HG02943 (cell line): ENCODE data around the gene SLAMF6.

Source experiments
- ATAC-seq: cut with Tn5 transposase; IDR thresholded peaks from one replicate; pipeline ENCODE4 v1.9.1; 2021; ENCODE audit warnings: mild to moderate bottlenecking, low read depth, moderate library complexity; ENCODE audit not compliant: unreplicated experiment

SLAMF6 gene

DNA sequence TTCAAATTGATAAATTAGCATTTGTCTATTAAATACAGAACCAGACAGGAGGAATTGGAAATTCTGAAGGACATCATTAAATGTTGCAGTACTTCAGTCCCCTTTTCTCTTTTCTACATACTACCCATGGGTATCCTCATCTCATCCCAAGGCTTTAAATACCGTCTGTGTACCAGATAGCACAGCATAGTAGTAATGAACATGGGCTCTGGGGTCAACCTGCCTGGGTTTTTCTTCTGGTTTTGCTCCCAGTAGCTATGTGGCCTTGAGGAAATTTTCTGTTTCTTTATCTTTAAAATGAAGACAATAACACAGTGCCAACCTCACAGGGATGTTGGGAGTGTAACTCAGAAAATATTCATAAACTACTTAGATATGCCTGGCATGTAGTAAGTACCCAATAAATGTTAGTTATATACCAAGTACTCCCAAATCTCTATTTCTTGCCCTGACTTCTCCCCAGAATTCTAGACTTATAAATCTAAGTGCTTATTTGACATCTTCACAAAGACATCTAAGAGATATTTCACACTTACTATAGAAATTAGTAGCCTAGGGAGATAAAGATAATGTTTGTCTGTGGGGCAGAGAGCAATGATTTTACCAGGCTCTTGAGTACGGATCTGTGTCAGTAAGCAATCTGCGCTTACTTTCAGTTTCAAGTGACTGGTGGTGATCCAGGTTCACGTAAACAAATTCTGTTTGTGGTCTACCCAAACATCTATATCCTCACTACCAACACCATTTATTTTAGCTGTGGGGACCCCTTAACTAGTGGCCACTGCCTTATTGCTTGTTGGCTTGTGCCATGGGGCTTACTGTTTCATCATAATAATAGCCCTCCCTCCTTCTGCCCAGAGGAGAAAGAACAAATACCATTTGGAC is 85.4 kb downstream of the SLAMF6 start:
- peak; percentile 66 for ATAC-seq

- ATAC-seq, result no peak
Measured at GRCh38 chr1:160436966-160437365, 86.1 kb downstream of the SLAMF6 start.
